ENCODE results near the gene GLIS1. TPM values are rescaled to one million over a fixed set of nuclear protein-coding genes. Genes with fewer than 3 reads are reported as not detected.

Gene GLIS1
- total RNA-seq, 1 experiment from 2014 or later, result 1.7 TPM

GRCh38 chr1:53685272-53686051 is 53.5 kb downstream of the GLIS1 start:
- no peak for ATAC-seq
- Histone ChIP-seq H3K9me3 (ENCODE audit: low read length) (no peaks in the 10 kb centered on the region), H3K9me2 (replicated peaks; ENCODE audit: low read length) (no peaks in the 10 kb centered on the region), H3K36me3 (ENCODE audit: low read depth, low read length) (no peaks in the 10 kb centered on the region), H2AFZ (ENCODE audit: low read length) (no peak overlapping the region), H3K9ac (ENCODE audit: low read length) (no peak overlapping the region), H3K4me3 (ENCODE audit: low read length) (no peak overlapping the region), H3K27me3 (ENCODE audit: low read length) (no peaks in the 10 kb centered on the region), H3F3A (ENCODE audit: low read length, unreplicated experiment) (no peaks in the 10 kb centered on the region), H3K4me1 (ENCODE audit: insufficient read depth, low read length) (no peaks in the 10 kb centered on the region), H4K20me1 (ENCODE audit: low read length) (no peaks in the 10 kb centered on the region), H3K4me2 (ENCODE audit: low read length) (no peak overlapping the region), H3K79me2 (ENCODE audit: low read length) (no peaks in the 10 kb centered on the region), H3K27ac (ENCODE audit: low read length) (no peak overlapping the region)
- POLR2A ChIA-PET (ENCODE audit: unreplicated experiment), result no interaction called here
- DNase-seq, result no peak
- no TSS peak for BruUV-seq (replicated peaks)
- CTCF ChIA-PET, result no interaction called here
- intact Hi-C loops (cut with micrococcal nuclease), result no loop called here
- TF ChIP-seq CTCF (conservative IDR thresholded peaks at IDR 0.05; ENCODE audit: low read depth, low read length) (no peak), EZH2phosphoT487 (IDR thresholded peaks at IDR 0.05; ENCODE audit: borderline replicate concordance, low read length) (no peak), EZH2 (IDR thresholded peaks at IDR 0.05; ENCODE audit: low read length, unreplicated experiment) (no peak)

DNA sequence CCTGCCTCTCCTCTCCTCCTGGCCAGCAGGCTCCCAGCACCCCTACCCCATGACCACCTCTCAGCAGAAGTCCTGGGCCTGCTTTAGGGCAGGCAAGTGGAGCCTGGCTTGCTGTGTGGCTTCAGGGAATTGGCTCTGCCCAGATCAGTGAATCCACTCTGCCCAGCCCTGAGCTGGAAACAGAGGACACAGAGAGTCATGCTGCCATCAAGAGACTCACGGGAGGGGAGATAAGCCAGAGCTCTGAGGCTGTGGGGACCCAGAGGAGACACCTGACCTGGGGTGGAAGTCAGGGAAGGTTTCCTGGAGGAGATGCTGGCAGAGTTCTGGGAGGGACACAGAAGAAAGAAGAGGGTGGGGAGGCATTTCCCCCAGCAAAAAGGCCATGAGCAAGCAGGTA is 54.2 kb downstream of the GLIS1 start:
- Histone ChIP-seq H3K79me2 (ENCODE audit: low read length) (no peaks in the 10 kb centered on the region), H3K27ac (ENCODE audit: low read length) (no peak overlapping the region), H3K4me2 (ENCODE audit: low read length) (no peak overlapping the region), H3K4me3 (ENCODE audit: low read length) (no peak overlapping the region), H3K9me3 (ENCODE audit: low read length) (no peaks in the 10 kb centered on the region), H3F3A (ENCODE audit: low read length, unreplicated experiment) (no peaks in the 10 kb centered on the region), H3K36me3 (ENCODE audit: low read depth, low read length) (no peaks in the 10 kb centered on the region), H2AFZ (ENCODE audit: low read length) (no peak overlapping the region), H3K4me1 (ENCODE audit: insufficient read depth, low read length) (no peaks in the 10 kb centered on the region), H3K9ac (ENCODE audit: low read length) (no peak overlapping the region), H3K27me3 (ENCODE audit: low read length) (no peaks in the 10 kb centered on the region), H3K9me2 (replicated peaks; ENCODE audit: low read length) (no peaks in the 10 kb centered on the region), H4K20me1 (ENCODE audit: low read length) (no peaks in the 10 kb centered on the region)
- ChIA-PET CTCF (no interaction called here), POLR2A (ENCODE audit: unreplicated experiment) (no interaction called here)
- ATAC-seq, result no peak
- DNase-seq, result no peak
- no TSS peak for BruUV-seq (replicated peaks)
- TF ChIP-seq CTCF (conservative IDR thresholded peaks at IDR 0.05; ENCODE audit: low read depth, low read length) (no peak), EZH2phosphoT487 (IDR thresholded peaks at IDR 0.05; ENCODE audit: borderline replicate concordance, low read length) (no peak), EZH2 (IDR thresholded peaks at IDR 0.05; ENCODE audit: low read length, unreplicated experiment) (no peak)
- intact Hi-C loops (cut with micrococcal nuclease), result no loop called here
